ENCODE data around the gene OR2C3. TPM values are rescaled to one million over a fixed set of nuclear protein-coding genes. Genes with fewer than 3 reads are reported as not detected.
A peak's percentile ranks its signal among the peaks of the same experiment; 100 is the strongest.

The OR2C3 gene
- total RNA-seq, 2 donors from 2014 or later = not detected

DNA sequence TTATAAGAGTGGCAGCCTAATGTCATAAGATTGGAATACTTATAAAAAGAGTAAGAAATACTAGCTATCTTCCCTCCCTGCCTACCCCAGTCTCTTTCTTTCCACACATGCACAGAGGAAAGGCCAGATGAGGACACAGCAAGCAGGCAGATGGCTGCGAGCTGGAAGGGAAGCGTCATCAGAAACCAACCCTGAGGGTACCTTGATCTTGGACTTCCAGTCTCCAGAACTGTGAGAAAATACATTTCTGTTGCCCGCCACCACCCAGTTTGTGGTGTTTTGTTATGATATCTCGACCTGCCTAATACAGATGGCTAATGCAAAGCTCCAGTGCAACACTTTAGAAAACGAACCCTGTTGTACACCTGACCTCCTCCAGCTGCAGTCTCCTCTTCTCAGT, 2.3 kb upstream of the OR2C3 start:
- H3K4me3 Mint-ChIP-seq = no peak overlapping the region
- no peaks in the 10 kb centered on the region for H3K27me3 Mint-ChIP-seq (ENCODE audit: insufficient read depth)
- H3K36me3 Mint-ChIP-seq (ENCODE audit: low read depth) = no peaks in the 10 kb centered on the region
- Histone ChIP-seq H3K4me3 (ENCODE audit: low read length) (no peak overlapping the region), H3K27ac (ENCODE audit: low read depth, low read length) (no peak overlapping the region), H3K27me3 (ENCODE audit: control insufficient read depth, insufficient read depth, low read length, poor library complexity, severe bottlenecking) (no peaks in the 10 kb centered on the region), H3K4me1 (ENCODE audit: control insufficient read depth, insufficient read depth, low read length) (no peaks in the 10 kb centered on the region), H3K36me3 (ENCODE audit: control insufficient read depth, insufficient read depth, low read length) (no peaks in the 10 kb centered on the region), H3K9me3 (ENCODE audit: control insufficient read depth, low read length) (no peaks in the 10 kb centered on the region), H3K9ac (ENCODE audit: extremely low read depth, low read length, poor library complexity, severe bottlenecking) (no peak overlapping the region)
- H3K27ac Mint-ChIP-seq = no peak overlapping the region
- DNase-seq = no peak
- WGBS, 2 experiments (ENCODE audit: insufficient coverage in 1 of 2, insufficient read length in 1 of 2) = 75 to 81% methylated on average over 3 to 5 of the region's 5 CpGs
- H3K4me1 Mint-ChIP-seq = no peaks in the 10 kb centered on the region
- TF ChIP-seq, protein P1, sequence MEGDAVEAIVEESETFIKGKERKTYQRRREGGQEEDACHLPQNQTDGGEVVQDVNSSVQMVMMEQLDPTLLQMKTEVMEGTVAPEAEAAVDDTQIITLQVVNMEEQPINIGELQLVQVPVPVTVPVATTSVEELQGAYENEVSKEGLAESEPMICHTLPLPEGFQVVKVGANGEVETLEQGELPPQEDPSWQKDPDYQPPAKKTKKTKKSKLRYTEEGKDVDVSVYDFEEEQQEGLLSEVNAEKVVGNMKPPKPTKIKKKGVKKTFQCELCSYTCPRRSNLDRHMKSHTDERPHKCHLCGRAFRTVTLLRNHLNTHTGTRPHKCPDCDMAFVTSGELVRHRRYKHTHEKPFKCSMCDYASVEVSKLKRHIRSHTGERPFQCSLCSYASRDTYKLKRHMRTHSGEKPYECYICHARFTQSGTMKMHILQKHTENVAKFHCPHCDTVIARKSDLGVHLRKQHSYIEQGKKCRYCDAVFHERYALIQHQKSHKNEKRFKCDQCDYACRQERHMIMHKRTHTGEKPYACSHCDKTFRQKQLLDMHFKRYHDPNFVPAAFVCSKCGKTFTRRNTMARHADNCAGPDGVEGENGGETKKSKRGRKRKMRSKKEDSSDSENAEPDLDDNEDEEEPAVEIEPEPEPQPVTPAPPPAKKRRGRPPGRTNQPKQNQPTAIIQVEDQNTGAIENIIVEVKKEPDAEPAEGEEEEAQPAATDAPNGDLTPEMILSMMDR (conservative IDR thresholded peaks at IDR 0.05) = no peak
- no peaks in the 10 kb centered on the region for H3K9me3 Mint-ChIP-seq

DNA sequence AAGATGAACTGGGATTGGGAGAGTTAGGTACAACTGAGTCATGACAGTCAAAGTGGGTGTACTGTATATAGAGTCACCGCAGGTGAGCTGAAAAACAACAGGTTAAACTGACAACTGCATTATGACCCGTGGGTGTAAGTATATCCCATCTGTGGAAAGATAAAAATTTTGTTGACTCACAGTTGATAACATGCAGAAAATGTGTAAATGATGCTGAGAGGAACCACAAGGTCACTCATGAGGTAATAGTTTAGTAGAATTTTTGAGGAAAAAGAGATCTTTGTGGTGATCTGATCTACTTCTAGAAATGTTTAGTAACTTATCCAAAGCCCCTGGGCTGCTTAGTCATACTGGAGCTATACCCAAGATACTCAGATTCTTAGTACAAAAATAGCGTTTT, 838 bp downstream of the OR2C3 start:
- Histone ChIP-seq H3K9ac (ENCODE audit: extremely low read depth, low read length, poor library complexity, severe bottlenecking) (no peak overlapping the region), H3K4me1 (ENCODE audit: control insufficient read depth, insufficient read depth, low read length) (no peaks in the 10 kb centered on the region), H3K9me3 (ENCODE audit: control insufficient read depth, low read length) (no peaks in the 10 kb centered on the region), H3K27me3 (ENCODE audit: control insufficient read depth, insufficient read depth, low read length, poor library complexity, severe bottlenecking) (no peaks in the 10 kb centered on the region), H3K27ac (ENCODE audit: low read depth, low read length) (no peak overlapping the region), H3K4me3 (ENCODE audit: low read length) (no peak overlapping the region), H3K36me3 (ENCODE audit: control insufficient read depth, insufficient read depth, low read length) (no peaks in the 10 kb centered on the region)
- Mint-ChIP-seq H3K4me3 (no peak overlapping the region), H3K36me3 (ENCODE audit: low read depth) (no peaks in the 10 kb centered on the region), H3K4me1 (no peaks in the 10 kb centered on the region), H3K27ac (no peak overlapping the region), H3K27me3 (ENCODE audit: insufficient read depth) (no peaks in the 10 kb centered on the region), H3K9me3 (no peaks in the 10 kb centered on the region)
- WGBS, 2 experiments (ENCODE audit: insufficient coverage in 1 of 2, insufficient read length in 1 of 2) = 69 to 74% methylated on average over 3 of the region's 3 CpGs
- TF ChIP-seq, protein P1 (conservative IDR thresholded peaks at IDR 0.05) = no peak
- DNase-seq = no peak

DNA sequence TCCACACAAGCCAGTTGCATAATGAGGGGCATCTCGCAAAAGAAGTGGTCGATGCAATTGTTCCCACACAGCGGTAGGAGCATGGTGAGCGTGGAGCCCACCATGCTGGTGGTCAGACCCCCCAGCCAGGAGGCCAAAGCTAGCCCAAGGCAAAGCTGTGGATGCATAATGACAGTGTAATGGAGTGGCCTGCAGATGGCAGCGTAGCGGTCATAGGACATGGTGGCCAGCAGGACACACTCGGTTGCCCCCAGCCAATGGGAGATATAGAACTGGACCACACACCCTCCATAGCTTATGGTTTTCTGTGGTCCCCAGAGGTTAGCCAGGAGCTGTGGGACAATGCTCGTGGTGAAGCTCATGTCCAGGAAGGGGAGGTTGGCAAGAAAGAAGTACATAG, 4.3 kb downstream of the OR2C3 start:
- WGBS, 2 experiments (ENCODE audit: insufficient coverage in 1 of 2, insufficient read length in 1 of 2) = 90 to 94% methylated on average over 5 to 8 of the region's 8 CpGs

More for the DNA sequence above, 4.3 kb downstream of the OR2C3 start:
- H3K36me3 Mint-ChIP-seq (ENCODE audit: low read depth) = no peaks in the 10 kb centered on the region
- H3K9ac ChIP-seq (ENCODE audit: extremely low read depth, low read length, poor library complexity, severe bottlenecking) = no peak overlapping the region
- no peak overlapping the region for H3K4me3 Mint-ChIP-seq
- no peaks in the 10 kb centered on the region for H3K9me3 Mint-ChIP-seq
- no peaks in the 10 kb centered on the region for H3K4me1 Mint-ChIP-seq
- H3K27me3 ChIP-seq (ENCODE audit: control insufficient read depth, insufficient read depth, low read length, poor library complexity, severe bottlenecking) = no peaks in the 10 kb centered on the region
- H3K27ac ChIP-seq (ENCODE audit: low read depth, low read length) = no peak overlapping the region
- TF ChIP-seq, protein P1 (conservative IDR thresholded peaks at IDR 0.05) = peak; percentile 57
- no peak for DNase-seq
- H3K4me3 ChIP-seq (ENCODE audit: low read length) = no peak overlapping the region
- H3K4me1 ChIP-seq (ENCODE audit: control insufficient read depth, insufficient read depth, low read length) = no peaks in the 10 kb centered on the region
- H3K36me3 ChIP-seq (ENCODE audit: control insufficient read depth, insufficient read depth, low read length) = no peaks in the 10 kb centered on the region
- no peak overlapping the region for H3K27ac Mint-ChIP-seq
- H3K9me3 ChIP-seq (ENCODE audit: control insufficient read depth, low read length) = no peaks in the 10 kb centered on the region
- peaks cover under 1% of the 10 kb centered on the region for H3K27me3 Mint-ChIP-seq (ENCODE audit: insufficient read depth)
